Fibroblast of skin of right biceps (primary cell): ENCODE measurements around the gene APBA3.

Source experiments
- DNase-seq: peaks from one replicate; pipeline ENCODE4 v3.0.0-alpha.2; 2013

APBA3 gene

DNA sequence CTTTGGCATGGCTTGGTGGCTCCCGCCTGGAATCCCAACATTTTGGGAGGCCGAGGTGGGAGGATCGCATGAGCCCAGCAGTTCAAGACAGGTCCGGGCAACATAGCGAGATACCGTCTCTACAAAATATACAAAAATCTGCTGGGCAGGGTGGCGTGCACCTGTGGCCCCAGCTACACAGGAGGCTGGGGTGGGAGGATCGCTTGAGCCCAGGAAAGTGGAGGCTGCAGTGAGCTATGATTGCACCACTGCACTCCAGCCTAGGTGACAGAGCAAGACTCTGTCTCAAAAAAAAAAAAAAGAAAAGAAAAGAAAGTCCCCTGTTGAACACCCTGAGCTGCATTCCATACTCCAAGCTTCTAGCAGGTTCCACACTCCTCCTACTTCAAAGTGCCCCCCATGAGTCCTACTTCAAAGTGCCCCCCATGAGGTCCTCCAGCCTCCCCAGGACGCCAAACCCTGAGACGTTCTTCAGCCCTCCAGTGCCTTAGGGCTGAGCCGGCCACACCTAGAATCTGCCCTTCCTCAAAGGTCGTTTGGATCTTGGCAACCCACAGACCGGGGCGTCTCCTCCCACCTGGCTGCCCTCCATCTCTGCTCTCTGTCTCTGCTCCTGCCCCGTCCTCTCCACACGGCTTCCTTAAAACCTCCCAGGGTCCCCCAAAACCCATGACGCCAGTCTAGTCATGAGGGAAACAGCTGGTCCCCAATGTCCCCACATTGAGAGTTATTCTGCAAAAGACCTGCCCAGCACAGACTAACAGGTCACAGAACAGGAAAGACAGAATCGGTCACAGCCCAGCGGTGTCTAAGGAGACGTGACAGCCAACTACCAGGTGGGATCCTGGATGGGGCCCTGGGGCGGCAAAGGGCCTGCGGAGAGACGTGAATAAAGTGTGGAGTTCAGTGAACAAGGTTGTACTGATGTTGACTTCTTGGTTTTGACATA is 48.6 kb downstream of the APBA3 start:
- DNase-seq = no peak

DNA sequence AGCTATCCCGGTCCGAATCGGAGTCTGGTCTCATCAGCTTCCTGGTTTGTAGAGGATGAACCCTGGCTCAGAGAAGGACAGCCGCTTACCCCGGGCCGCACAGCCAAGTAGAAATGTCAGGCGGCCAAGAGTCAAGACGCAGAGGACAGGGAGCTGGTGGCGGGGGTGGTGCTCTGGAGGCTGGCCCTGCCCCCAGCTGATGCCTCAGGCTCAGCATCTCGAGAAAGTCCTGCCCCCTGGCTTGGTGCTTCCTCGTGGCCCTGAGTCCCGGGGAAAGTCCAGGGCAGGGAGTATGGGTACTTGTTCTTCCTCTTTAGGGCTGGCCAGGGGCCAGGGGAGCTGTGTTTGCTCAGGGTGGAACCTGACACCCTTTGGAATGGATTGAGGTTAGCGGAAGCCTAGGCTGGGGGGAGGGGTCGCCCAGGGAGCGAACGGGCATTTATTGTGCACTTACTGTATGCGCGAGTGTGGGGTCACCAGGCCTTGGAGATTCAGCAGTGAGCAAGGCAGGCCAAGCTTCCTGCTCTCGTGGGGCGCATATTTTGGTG is 51.2 kb downstream of the APBA3 start:
- DNase-seq = peak; percentile 53

DNA sequence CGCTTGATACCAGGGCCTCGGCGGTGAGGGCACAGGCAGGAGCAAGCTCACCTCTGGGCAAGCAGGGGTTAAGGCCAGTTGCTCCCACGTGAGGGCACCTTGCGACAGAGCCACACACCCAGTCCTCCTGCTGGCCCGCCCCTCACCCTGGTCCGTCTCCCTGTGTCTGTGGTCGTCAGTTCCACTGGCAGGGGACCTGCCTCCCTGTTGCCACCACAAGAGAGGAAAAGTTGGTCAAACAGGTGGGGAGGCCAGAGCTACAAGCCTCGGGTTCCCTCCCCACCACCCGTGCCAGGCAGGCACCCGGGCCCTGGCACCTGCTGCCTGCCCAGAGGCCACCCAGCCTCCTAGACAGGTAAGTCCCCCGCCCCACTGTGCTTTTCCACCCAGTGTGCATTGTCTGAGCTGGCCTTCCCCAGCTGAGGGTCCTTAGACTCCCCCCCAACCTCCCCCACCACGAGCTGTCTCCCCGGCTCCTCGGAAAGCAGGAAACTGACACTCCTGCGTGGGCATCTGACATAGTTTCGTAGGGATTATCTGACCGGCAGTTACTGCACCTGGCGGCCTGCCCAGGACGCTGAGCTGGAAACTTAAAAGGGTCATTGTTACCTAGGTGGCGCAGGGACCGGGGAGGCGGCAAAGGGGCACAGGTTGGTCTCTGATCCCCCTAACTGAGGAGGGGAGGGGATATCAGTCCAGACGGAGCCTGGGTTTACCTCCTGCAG is 53.1 kb downstream of the APBA3 start, which contains the start of gene TJP3:
Gene TJP3, plus strand, starts transcription at position 178 of the 725 bp plus-strand sequence. CDS start 20,049 bp downstream, outside the sequence.
- DNase-seq = no peak

- no peak for DNase-seq
Measured at GRCh38 chr19:3707868-3708206, 53.7 kb downstream of the APBA3 start.

GRCh38 chr19:3701200-3701599 is 60.3 kb downstream of the APBA3 start:
- no peak for DNase-seq
